Smooth muscle cell (in vitro differentiated cells): ENCODE data around the gene AURKAIP1. TPM values are rescaled to one million over a fixed set of nuclear protein-coding genes. Genes with fewer than 3 reads are reported as not detected.
"Not testable (repeated sequence)": the region's sequence is repeated elsewhere in the genome, so short reads cannot be mapped to it uniquely, and the experiment has no call there.

ENCODE experiments used
- DNase-seq: peaks from one replicate; lab custom pipeline; 2025; ENCODE audit not compliant: unreplicated experiment; lab: John Stamatoyannopoulos, UW
- H2AFZ ChIP-seq: fragments of 200-600 bp; sonication (generic); 2 replicates; pipeline ENCODE4 v1.6.0; 2016; ENCODE audit warnings: antibody characterized with exemption, low read depth, mild to moderate bottlenecking
- H3F3A ChIP-seq: fragments of 200-600 bp; sonication (generic); 2 replicates; pipeline ENCODE4 v1.6.0; 2017; ENCODE audit warnings: antibody characterized with exemption, low read depth
- H3K27ac ChIP-seq: fragments of 200-600 bp; sonication (generic); 2 replicates; pipeline ENCODE4 v1.5.1; 2016; ENCODE audit warnings: low read depth, mild to moderate bottlenecking
- H3K27me3 ChIP-seq: fragments of 200-600 bp; sonication (generic); 2 replicates; pipeline ENCODE4 v1.6.1; 2016; ENCODE audit warnings: low read depth, mild to moderate bottlenecking
- H3K36me3 ChIP-seq: fragments of 200-600 bp; sonication (generic); 2 replicates; pipeline ENCODE4 v1.5.1; 2016; ENCODE audit warnings: low read depth
- H3K4me1 ChIP-seq: fragments of 200-600 bp; sonication (generic); 2 replicates; pipeline ENCODE4 v1.5.1; 2016; ENCODE audit warnings: low read depth
- H3K4me2 ChIP-seq: fragments of 200-600 bp; sonication (generic); 2 replicates; pipeline ENCODE4 v1.6.0; 2016; ENCODE audit warnings: mild to moderate bottlenecking
- H3K4me3 ChIP-seq: fragments of 200-600 bp; sonication (generic); 2 replicates; pipeline ENCODE4 v1.5.1; 2016; ENCODE audit warnings: mild to moderate bottlenecking
- H3K79me2 ChIP-seq: fragments of 200-600 bp; sonication (generic); 2 replicates; pipeline ENCODE4 v1.6.0; 2016; ENCODE audit warnings: low read depth, mild to moderate bottlenecking
- H3K9ac ChIP-seq: fragments of 200-600 bp; sonication (generic); 2 replicates; pipeline ENCODE4 v1.6.0; 2016; ENCODE audit warnings: low read depth
- H3K9me3 ChIP-seq: fragments of 200-600 bp; sonication (generic); replicated peaks from 2 replicates; pipeline ENCODE4 v1.5.1; 2016; ENCODE audit warnings: low read depth
- H4K20me1 ChIP-seq: fragments of 200-600 bp; sonication (generic); 2 replicates; pipeline ENCODE4 v1.6.0; 2016; ENCODE audit warnings: low read depth
- CTCF ChIP-seq: fragments of 200-600 bp; sonication (generic); IDR thresholded peaks from 2 replicates; pipeline ENCODE4 v1.5.1; 2017; ENCODE audit warnings: borderline replicate concordance, mild to moderate bottlenecking, antibody characterized with exemption; ENCODE audit not compliant: insufficient read depth, poor library complexity, severe bottlenecking
- WGBS: methylation state at CpG from one replicate; pipeline ENCODE4 v1.1.7; 2016; ENCODE audit warnings: low lambda C conversion rate; 5-methylcytosine and 5-hydroxymethylcytosine counted together
- polyA plus RNA-seq: library from polyadenylated mRNA; unstranded; fragments of >200 nt; fragmentation: Nextera tagmentation; extraction: Ambion mirVana; gene quantifications from 2 replicates; pipeline ENCODE4 v1.2.1, GENCODE V29; 2016
- total RNA-seq: library from RNA; depleted of rRNA; stranded (reverse); fragments of >200 nt; gene quantifications from 2 replicates; pipeline ENCODE4 v1.2.3, GENCODE V29; 2014

The AURKAIP1 gene
- total and polyA plus RNA-seq, 2 experiments from 2014 or later = 60.1 to 214 TPM

GRCh38 chr1:1418464-1419362 lies 43.7 kb upstream of the AURKAIP1 start:
- Histone ChIP-seq H3K27me3 (no peaks in the 10 kb centered on the region), H4K20me1 (no peaks in the 10 kb centered on the region), H2AFZ (no peak overlapping the region), H3K4me2 (no peak overlapping the region), H3K4me1 (peaks cover 6% of the 10 kb centered on the region), H3K9ac (no peak overlapping the region), H3K4me3 (no peak overlapping the region), H3K27ac (no peak overlapping the region), H3K79me2 (no peaks in the 10 kb centered on the region), H3F3A (no peaks in the 10 kb centered on the region), H3K9me3 (no peaks in the 10 kb centered on the region), H3K36me3 (no peaks in the 10 kb centered on the region)
- no peak for TF ChIP-seq CTCF
- WGBS = 93% methylated on average over 26 of the region's 26 CpGs
- DNase-seq = no peak

DNA sequence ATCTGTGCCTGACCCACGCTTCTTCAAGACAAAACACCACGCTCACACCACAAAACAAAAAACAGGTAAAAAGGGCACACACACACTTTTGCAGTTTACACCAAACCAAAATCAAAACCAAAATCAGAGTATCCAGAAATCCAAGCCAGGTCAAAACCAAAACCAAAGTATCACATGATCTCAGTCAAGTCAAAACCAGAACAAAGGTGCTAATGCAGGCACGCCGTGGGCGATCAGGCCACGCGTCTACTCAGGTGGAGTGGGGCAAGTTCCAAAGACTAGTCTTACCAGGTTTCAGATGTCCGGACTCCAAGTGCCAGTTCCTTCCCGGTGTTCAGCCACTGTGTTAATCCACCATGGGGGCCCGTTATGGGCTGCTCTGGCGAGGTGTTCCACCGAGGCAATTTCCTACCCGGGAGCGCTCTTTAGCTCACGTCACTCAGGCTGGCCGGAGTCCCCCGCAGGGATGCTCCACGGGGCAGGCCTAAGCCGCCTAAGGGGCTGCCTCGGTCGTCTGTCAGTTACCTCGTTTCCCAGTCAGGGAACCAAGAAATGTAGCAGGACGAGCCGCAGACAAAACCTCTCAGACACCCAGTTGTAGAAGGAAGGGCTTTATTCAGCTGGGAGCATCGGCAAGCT lies 42.9 kb upstream of the AURKAIP1 start:
- WGBS = 86% methylated on average over 25 of the region's 25 CpGs
- not testable (repeated sequence) for H3K36me3 ChIP-seq

GRCh38 chr1:1417396-1417795 lies 42.4 kb upstream of the AURKAIP1 start:
- not testable (repeated sequence) for DNase-seq, H3K4me2 ChIP-seq, H3K27me3 ChIP-seq, H3F3A ChIP-seq, H3K9ac ChIP-seq, H3K4me1 ChIP-seq, H3K4me3 ChIP-seq, H4K20me1 ChIP-seq, H3K36me3 ChIP-seq, H3K9me3 ChIP-seq, H3K27ac ChIP-seq, H3K79me2 ChIP-seq, H2AFZ ChIP-seq
- 79% methylated on average over 5 of the region's 5 CpGs for WGBS

More for the DNA sequence above, 42.9 kb upstream of the AURKAIP1 start:
- not testable (repeated sequence) for H3K4me1 ChIP-seq, H3K9me3 ChIP-seq, H3K4me2 ChIP-seq, H3K27me3 ChIP-seq, H3K79me2 ChIP-seq, H4K20me1 ChIP-seq, H2AFZ ChIP-seq, H3F3A ChIP-seq, H3K4me3 ChIP-seq, H3K9ac ChIP-seq, H3K27ac ChIP-seq, DNase-seq

DNA sequence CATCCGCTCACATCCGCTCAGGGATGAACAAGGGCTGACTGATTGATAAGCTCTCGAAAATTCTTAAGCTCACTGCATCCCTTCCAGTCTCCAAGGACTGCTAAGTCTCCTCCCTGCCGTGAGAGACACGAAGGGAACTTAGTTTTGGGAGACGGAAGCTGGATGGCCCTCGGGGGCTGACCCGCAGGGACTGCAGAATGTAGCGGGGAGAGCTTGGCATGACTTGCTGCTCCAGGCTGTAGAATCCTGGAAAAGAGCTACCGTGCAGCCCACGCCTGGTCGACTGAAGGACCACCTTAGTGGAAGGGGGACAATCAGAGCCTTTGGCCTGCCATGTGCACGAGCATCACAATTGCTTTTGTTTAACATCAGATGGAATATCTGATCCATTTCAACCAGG lies 40.7 kb upstream of the AURKAIP1 start:
- H3K79me2 ChIP-seq = no peaks in the 10 kb centered on the region
- no peaks in the 10 kb centered on the region for H4K20me1 ChIP-seq
- no peak overlapping the region for H3K27ac ChIP-seq
- 88% methylated on average over 12 of the region's 13 CpGs for whole genome bisulfite sequencing
- no peak overlapping the region for H2AFZ ChIP-seq
- H3K9ac ChIP-seq = no peak overlapping the region
- H3F3A ChIP-seq = no peaks in the 10 kb centered on the region
- H3K4me1 ChIP-seq = no peaks in the 10 kb centered on the region
- H3K4me3 ChIP-seq = no peak overlapping the region
- H3K9me3 ChIP-seq = no peaks in the 10 kb centered on the region
- no peaks in the 10 kb centered on the region for H3K27me3 ChIP-seq
- TF ChIP-seq CTCF = no peak
- DNase-seq = no peak
- H3K36me3 ChIP-seq = no peaks in the 10 kb centered on the region
- H3K4me2 ChIP-seq = no peak overlapping the region

DNA sequence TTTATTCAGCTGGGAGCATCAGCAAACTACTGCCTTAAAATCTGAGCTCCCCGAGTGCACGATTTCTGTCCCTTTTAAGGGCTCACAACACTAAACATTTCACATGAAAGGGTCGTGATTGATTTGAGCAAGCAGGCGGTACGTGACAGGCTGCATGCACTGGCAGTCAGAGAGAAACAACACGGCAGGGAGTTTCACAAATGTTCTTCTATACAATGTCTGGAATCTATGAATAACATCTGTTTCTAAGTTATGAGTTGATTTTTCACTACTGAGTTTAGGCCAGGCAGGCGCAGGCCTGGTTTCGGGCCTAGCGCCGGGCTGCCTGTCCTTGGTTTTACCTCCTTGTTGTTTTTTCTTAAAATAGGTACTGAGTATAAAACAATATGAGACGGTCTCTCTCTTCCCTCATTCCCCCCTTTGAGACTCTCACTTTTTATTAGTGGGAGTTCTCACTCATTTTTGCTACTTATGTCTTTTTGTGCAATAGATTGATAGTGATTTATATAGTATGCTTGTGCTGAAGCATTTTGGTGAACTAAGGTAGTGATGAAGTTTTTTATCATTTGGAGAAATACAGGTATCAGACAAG lies 37.4 kb upstream of the AURKAIP1 start:
- H3K4me3 ChIP-seq, H3K9me3 ChIP-seq, H3K27ac ChIP-seq, H3K36me3 ChIP-seq, H3K27me3 ChIP-seq, H3F3A ChIP-seq, H3K9ac ChIP-seq, DNase-seq, H2AFZ ChIP-seq, H3K4me2 ChIP-seq: not testable (repeated sequence)
- peaks cover 13% of the 10 kb centered on the region for H3K4me1 ChIP-seq
- 99% methylated on average over 11 of the region's 11 CpGs for WGBS
- peaks cover 18% of the 10 kb centered on the region for H4K20me1 ChIP-seq
- peaks cover 23% of the 10 kb centered on the region for H3K79me2 ChIP-seq
